Measurements from ENCODE around the gene LIMCH1. TPM values are rescaled to one million over a fixed set of nuclear protein-coding genes. Genes with fewer than 3 reads are reported as not detected.

The LIMCH1 gene
- total RNA-seq, 1 experiment from 2014 or later = 10.4 TPM

- Histone ChIP-seq H3K27me3 (ENCODE audit: insufficient read depth, low read length) (peaks cover 21% of the 10 kb centered on the region), H3K4me1 (ENCODE audit: control insufficient read depth in 1 of 2, insufficient read depth in 2 of 2, low read length in 2 of 2) (no peaks in the 10 kb centered on the region), H3K27ac (ENCODE audit: low read depth, low read length) (no peak overlapping the region), H3K79me2 (ENCODE audit: insufficient read depth, low read length) (no peaks in the 10 kb centered on the region), H3K9ac (ENCODE audit: low read length) (no peak overlapping the region), H4K20me1 (ENCODE audit: insufficient read depth) (no peaks in the 10 kb centered on the region), H3K9me2 (ENCODE audit: insufficient read depth) (no peaks in the 10 kb centered on the region), H3K9me3 (ENCODE audit: control insufficient read depth in 1 of 2, insufficient read depth in 1 of 2, low read depth in 1 of 2, low read length in 2 of 2) (no peaks in the 10 kb centered on the region), H3K4me2 (ENCODE audit: low read length) (no peak overlapping the region), H3K4me3 (replicated peaks in 1 of 2; ENCODE audit: low read depth in 1 of 2, low read length in 2 of 2) (no peak overlapping the region), H3K36me3 (ENCODE audit: control insufficient read depth in 1 of 2, insufficient read depth in 2 of 2, low read length in 2 of 2) (no peaks in the 10 kb centered on the region), H2AFZ (ENCODE audit: low read depth, low read length, poor library complexity, severe bottlenecking) (no peak overlapping the region)
- BruUV-seq (replicated peaks) = no TSS peak
- TF ChIP-seq REST (IDR thresholded peaks at IDR 0.05; ENCODE audit: low read depth) = no peak
- TF ChIP-seq ATF3 (IDR thresholded peaks at IDR 0.05) = no peak
- TF ChIP-seq ZNF274 (IDR thresholded peaks at IDR 0.05; ENCODE audit: low read depth, low read length) = no peak
- no peak for TF ChIP-seq SIN3A (IDR thresholded peaks at IDR 0.05; ENCODE audit: low read depth)
- TF ChIP-seq CEBPB (IDR thresholded peaks at IDR 0.05; ENCODE audit: low read depth) = no peak
- TF ChIP-seq POLR2AphosphoS5 (IDR thresholded peaks at IDR 0.05; ENCODE audit: low read depth, low read length) = no peak
- TF ChIP-seq YY1 (IDR thresholded peaks at IDR 0.05; ENCODE audit: extremely low read depth, insufficient replicate concordance, low read depth, low read length) = no peak
- TF ChIP-seq ZFX (IDR thresholded peaks at IDR 0.05) = no peak
- TF ChIP-seq EGR1 (IDR thresholded peaks at IDR 0.05; ENCODE audit: low read depth) = no peak
- POLR2A ChIA-PET = no interaction called here
- RAD21 ChIA-PET (ENCODE audit: low non-redundant PET in 1 of 2, low total read pairs in 2 of 2, uncharacterized antibody in 2 of 2, unreplicated experiment in 2 of 2) = no interaction called here
- DNase-seq (ENCODE audit: low read depth, low spot score) (no peak), ATAC-seq (no peak)
- CTCF ChIA-PET = interaction anchor here (1.2 kb wide), 1 partner anchor 490 kb away, joined by 3 read pairs; no protein-coding TSS in a partner anchor
- intact Hi-C loops (cut with micrococcal nuclease) = no loop called here
Observed at GRCh38 chr4:41748074-41748570, 210.2 kb downstream of the LIMCH1 start.
